Measurements from ENCODE around the gene AHSG. TPM values are rescaled to one million over a fixed set of nuclear protein-coding genes. Genes with fewer than 3 reads are reported as not detected.

AHSG gene
- total and polyA plus RNA-seq, 10 of the 15 experiments (the other 5 are each of a cell fraction or from before 2014, with no cell fraction given), result 0.06 to 0.90 (median 0.15) TPM; not detected in 7

DNA sequence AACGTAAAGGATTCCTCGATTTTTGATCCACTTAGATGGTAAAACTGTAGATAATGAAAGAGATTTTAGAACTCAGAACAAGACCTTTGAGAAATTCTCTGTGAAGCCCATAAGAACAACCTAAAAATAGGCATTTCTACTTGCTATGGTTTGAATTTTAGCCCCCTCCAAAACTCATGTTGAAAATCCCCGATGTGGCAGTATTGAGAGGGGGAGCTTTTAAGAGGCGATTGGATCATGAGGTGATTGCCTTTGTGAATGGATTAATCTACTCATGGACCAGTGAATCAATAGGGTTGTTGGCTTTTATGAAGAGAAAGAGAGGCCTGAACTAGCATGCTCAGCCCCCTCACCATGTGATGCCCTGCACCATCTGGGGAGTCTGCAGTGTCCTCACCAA, 20.2 kb upstream of the AHSG start (continued):
- TF ChIP-seq, protein P1, sequence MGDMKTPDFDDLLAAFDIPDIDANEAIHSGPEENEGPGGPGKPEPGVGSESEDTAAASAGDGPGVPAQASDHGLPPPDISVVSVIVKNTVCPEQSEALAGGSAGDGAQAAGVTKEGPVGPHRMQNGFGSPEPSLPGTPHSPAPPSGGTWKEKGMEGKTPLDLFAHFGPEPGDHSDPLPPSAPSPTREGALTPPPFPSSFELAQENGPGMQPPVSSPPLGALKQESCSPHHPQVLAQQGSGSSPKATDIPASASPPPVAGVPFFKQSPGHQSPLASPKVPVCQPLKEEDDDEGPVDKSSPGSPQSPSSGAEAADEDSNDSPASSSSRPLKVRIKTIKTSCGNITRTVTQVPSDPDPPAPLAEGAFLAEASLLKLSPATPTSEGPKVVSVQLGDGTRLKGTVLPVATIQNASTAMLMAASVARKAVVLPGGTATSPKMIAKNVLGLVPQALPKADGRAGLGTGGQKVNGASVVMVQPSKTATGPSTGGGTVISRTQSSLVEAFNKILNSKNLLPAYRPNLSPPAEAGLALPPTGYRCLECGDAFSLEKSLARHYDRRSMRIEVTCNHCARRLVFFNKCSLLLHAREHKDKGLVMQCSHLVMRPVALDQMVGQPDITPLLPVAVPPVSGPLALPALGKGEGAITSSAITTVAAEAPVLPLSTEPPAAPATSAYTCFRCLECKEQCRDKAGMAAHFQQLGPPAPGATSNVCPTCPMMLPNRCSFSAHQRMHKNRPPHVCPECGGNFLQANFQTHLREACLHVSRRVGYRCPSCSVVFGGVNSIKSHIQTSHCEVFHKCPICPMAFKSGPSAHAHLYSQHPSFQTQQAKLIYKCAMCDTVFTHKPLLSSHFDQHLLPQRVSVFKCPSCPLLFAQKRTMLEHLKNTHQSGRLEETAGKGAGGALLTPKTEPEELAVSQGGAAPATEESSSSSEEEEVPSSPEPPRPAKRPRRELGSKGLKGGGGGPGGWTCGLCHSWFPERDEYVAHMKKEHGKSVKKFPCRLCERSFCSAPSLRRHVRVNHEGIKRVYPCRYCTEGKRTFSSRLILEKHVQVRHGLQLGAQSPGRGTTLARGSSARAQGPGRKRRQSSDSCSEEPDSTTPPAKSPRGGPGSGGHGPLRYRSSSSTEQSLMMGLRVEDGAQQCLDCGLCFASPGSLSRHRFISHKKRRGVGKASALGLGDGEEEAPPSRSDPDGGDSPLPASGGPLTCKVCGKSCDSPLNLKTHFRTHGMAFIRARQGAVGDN (IDR thresholded peaks at IDR 0.05), result no peak
- TF ChIP-seq NFYA (IDR thresholded peaks at IDR 0.05; ENCODE audit: borderline replicate concordance, low read depth, low read length), result no peak
- TF ChIP-seq, protein P2, sequence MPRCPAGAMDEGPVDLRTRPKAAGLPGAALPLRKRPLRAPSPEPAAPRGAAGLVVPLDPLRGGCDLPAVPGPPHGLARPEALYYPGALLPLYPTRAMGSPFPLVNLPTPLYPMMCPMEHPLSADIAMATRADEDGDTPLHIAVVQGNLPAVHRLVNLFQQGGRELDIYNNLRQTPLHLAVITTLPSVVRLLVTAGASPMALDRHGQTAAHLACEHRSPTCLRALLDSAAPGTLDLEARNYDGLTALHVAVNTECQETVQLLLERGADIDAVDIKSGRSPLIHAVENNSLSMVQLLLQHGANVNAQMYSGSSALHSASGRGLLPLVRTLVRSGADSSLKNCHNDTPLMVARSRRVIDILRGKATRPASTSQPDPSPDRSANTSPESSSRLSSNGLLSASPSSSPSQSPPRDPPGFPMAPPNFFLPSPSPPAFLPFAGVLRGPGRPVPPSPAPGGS (IDR thresholded peaks at IDR 0.05; ENCODE audit: borderline replicate concordance, insufficient read depth, low read depth, low read length, poor library complexity, severe bottlenecking), result no peak
- TF ChIP-seq MYB (IDR thresholded peaks at IDR 0.05; ENCODE audit: borderline replicate concordance, low read depth, low read length), result no peak
- no peak for TF ChIP-seq RCOR1 (conservative IDR thresholded peaks at IDR 0.05; ENCODE audit: low read depth, low read length)

DNA sequence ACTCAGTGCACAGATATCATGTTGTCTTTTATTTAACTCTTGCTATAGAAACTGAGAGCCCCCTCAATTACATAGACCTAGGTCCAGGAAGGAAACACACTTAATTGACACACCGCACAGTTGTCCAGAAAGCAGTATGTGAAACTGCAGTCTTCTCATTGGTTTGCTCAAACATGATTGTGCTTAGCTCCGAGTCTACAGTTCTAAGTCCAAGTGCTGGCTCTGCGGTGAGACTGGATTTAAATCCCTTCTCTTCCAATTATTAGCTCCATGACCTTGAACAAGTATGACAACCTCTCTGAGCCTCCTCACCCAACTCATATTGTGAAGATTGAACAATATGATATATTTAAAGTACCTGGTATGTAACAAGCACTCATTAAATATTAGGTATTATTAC, 19.0 kb upstream of the AHSG start:
- Histone ChIP-seq H3K27ac (ENCODE audit: control insufficient read depth, insufficient read depth) (no peak overlapping the region), H4K20me1 (ENCODE audit: control insufficient read depth, insufficient read depth) (no peaks in the 10 kb centered on the region), H3K27me3 (replicated peaks in 1 of 2; ENCODE audit: control insufficient read depth in 2 of 2, insufficient read depth in 2 of 2, low read length in 1 of 2) (peaks cover 0 to 2% of the 10 kb centered on the region in 2 experiments; a peak in 1 of 4 replicates), H3K79me2 (ENCODE audit: control insufficient read depth, insufficient read depth, low read length) (no peaks in the 10 kb centered on the region), H3K9me3 (replicated peaks; ENCODE audit: control insufficient read depth, insufficient read depth, low read length) (no peaks in the 10 kb centered on the region), H3K4me2 (ENCODE audit: control insufficient read depth, insufficient read depth) (no peak overlapping the region), H3K4me1 (ENCODE audit: control insufficient read depth, insufficient read depth, low read length) (no peaks in the 10 kb centered on the region), H3K4me3 (no peak overlapping the region), H2AFZ (ENCODE audit: control insufficient read depth, low read depth, low read length) (no peak overlapping the region), H3K9ac (ENCODE audit: control insufficient read depth, insufficient read depth, low read length) (no peak overlapping the region), H3K36me3 (ENCODE audit: control insufficient read depth in 2 of 2, insufficient read depth in 2 of 2, low read length in 1 of 2) (no peaks in the 10 kb centered on the region)
- ChIA-PET SMC1A (ENCODE audit: uncharacterized antibody, unreplicated experiment) (no interaction called here), RAD21 (ENCODE audit: unreplicated experiment) (no interaction called here), POLR2A (no interaction called here), CTCF (interaction anchor here (1.1 to 2.0 kb wide), 3 partner anchors 21 to 650 kb away, joined by 5 read pairs; no protein-coding TSS in a partner anchor)
- intact Hi-C loops (cut with micrococcal nuclease; ENCODE audit: unreplicated experiment), result no loop called here
- WGBS (ENCODE audit: insufficient coverage, insufficient replicate concordance, low lambda C conversion rate, missing lambda C conversion rate), result 58% methylated on average over 3 of the region's 3 CpGs
- in situ Hi-C loops (cut with MboI), result no loop called here
- no peak for FAIRE-seq
- DNase-seq (ENCODE audit: low read depth, low spot score), result no peak
- BruUV-seq (replicated peaks), result no TSS peak
- no peak for ATAC-seq
- TF ChIP-seq, protein P3, sequence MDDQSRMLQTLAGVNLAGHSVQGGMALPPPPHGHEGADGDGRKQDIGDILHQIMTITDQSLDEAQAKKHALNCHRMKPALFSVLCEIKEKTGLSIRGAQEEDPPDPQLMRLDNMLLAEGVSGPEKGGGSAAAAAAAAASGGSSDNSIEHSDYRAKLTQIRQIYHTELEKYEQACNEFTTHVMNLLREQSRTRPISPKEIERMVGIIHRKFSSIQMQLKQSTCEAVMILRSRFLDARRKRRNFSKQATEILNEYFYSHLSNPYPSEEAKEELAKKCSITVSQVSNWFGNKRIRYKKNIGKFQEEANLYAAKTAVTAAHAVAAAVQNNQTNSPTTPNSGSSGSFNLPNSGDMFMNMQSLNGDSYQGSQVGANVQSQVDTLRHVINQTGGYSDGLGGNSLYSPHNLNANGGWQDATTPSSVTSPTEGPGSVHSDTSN (IDR thresholded peaks at IDR 0.05; ENCODE audit: insufficient replicate concordance, low read depth, low read length), result no peak
- TF ChIP-seq, protein P4, sequence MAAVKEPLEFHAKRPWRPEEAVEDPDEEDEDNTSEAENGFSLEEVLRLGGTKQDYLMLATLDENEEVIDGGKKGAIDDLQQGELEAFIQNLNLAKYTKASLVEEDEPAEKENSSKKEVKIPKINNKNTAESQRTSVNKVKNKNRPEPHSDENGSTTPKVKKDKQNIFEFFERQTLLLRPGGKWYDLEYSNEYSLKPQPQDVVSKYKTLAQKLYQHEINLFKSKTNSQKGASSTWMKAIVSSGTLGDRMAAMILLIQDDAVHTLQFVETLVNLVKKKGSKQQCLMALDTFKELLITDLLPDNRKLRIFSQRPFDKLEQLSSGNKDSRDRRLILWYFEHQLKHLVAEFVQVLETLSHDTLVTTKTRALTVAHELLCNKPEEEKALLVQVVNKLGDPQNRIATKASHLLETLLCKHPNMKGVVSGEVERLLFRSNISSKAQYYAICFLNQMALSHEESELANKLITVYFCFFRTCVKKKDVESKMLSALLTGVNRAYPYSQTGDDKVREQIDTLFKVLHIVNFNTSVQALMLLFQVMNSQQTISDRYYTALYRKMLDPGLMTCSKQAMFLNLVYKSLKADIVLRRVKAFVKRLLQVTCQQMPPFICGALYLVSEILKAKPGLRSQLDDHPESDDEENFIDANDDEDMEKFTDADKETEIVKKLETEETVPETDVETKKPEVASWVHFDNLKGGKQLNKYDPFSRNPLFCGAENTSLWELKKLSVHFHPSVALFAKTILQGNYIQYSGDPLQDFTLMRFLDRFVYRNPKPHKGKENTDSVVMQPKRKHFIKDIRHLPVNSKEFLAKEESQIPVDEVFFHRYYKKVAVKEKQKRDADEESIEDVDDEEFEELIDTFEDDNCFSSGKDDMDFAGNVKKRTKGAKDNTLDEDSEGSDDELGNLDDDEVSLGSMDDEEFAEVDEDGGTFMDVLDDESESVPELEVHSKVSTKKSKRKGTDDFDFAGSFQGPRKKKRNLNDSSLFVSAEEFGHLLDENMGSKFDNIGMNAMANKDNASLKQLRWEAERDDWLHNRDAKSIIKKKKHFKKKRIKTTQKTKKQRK (IDR thresholded peaks at IDR 0.05; ENCODE audit: low read depth, low read length), result no peak
- no peak for TF ChIP-seq ZNF207 (IDR thresholded peaks at IDR 0.05; ENCODE audit: borderline replicate concordance)
- TF ChIP-seq ASH2L (IDR thresholded peaks at IDR 0.05; ENCODE audit: borderline replicate concordance, low read depth), result no peak
- no peak for TF ChIP-seq MTA2 (IDR thresholded peaks at IDR 0.05; ENCODE audit: low read depth)
- TF ChIP-seq IKZF2 (IDR thresholded peaks at IDR 0.05), result no peak
- TF ChIP-seq SMC3 (IDR thresholded peaks at IDR 0.05; ENCODE audit: borderline replicate concordance, low read length), result no peak
- TF ChIP-seq SMAD1 (IDR thresholded peaks at IDR 0.05; ENCODE audit: low read depth, partially characterized antibody), result no peak
